GM12864 (cell line): Measurements from ENCODE around the gene ALKBH3.

Source experiments
- DNase-seq: peaks from one replicate; pipeline ENCODE4 v3.0.0-alpha.2; 2011; ENCODE audit warnings: low read depth
- H3K4me3 ChIP-seq: 2 replicates; pipeline ENCODE4 v1.5.1; 2011; ENCODE audit warnings: mild to moderate bottlenecking, low read depth, low read length, control low read depth
- CTCF ChIP-seq: IDR thresholded peaks from 2 replicates; pipeline ENCODE4 v1.5.1; 2011; ENCODE audit warnings: low read depth, mild to moderate bottlenecking, moderate library complexity, low read length, control low read depth, inconsistent platforms; ENCODE audit errors: missing control alignments

ALKBH3 gene

DNA sequence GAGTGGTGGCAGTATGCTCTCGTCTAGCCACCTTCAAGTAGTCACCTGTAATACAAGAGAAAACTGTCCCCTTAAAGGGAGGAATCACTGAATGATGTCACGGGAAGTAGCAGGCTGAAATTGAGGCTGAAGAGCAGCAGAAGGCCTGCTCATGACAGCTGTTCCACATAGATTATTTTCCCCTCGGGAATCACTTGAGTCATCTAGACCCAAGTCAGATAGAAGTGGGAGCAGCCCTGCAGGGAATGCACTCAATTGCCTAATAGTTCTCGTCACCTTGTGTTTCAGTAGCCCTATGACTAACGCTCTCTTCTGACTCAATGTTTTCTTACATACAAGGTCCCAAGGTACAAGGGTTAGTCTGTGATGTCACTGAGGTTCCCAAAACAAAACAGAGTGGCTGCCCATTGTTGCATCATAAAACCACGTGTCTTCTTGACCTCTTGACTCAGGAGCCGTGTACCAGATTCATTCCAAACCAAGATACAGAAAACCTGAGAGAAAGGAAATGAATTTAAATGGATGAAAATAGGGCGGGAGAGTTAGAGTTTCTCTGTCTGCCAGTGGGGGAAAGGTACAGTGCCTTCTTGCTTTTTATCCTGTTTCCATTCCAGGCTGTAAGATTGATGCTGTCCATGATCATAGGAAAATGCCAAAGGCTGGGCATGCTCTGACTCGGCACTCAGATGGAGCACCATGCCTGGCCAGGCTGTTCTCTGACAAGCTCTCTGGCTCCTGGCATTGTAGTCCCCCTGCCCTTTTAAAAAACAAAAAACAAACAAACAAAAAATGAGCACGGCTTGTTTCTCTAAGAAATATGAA, 40.2 kb downstream of the ALKBH3 start:
- no peak overlapping the region for H3K4me3 ChIP-seq
- no peak for TF ChIP-seq CTCF
- no peak for DNase-seq

GRCh38 chr11:43921561-43922294, 41.1 kb downstream of the ALKBH3 start:
- no peak for TF ChIP-seq CTCF
- no peak for DNase-seq
- no peak overlapping the region for H3K4me3 ChIP-seq

DNA sequence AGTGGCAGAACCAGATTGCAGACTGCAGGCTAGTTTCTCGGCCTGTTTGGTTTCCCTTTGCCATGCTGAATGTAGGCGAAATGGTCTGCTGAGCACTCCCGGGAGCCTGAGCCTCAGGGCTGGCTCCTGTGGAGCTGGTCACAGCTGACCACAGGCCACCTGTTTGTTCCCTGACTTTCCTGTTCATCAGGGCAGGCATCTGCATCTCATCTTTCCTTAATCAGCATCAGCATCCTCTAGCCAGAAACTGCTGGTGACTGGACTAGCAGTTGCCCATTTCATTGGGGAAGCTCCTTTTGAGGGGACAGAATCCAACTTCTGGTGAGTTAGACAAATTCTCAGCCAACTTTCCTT, 41.6 kb downstream of the ALKBH3 start:
- DNase-seq, result no peak
- no peak overlapping the region for H3K4me3 ChIP-seq
- TF ChIP-seq CTCF, result no peak

GRCh38 chr11:43922744-43923405, 42.2 kb downstream of the ALKBH3 start:
- no peak for TF ChIP-seq CTCF
- H3K4me3 ChIP-seq, result no peak overlapping the region
- no peak for DNase-seq

DNA sequence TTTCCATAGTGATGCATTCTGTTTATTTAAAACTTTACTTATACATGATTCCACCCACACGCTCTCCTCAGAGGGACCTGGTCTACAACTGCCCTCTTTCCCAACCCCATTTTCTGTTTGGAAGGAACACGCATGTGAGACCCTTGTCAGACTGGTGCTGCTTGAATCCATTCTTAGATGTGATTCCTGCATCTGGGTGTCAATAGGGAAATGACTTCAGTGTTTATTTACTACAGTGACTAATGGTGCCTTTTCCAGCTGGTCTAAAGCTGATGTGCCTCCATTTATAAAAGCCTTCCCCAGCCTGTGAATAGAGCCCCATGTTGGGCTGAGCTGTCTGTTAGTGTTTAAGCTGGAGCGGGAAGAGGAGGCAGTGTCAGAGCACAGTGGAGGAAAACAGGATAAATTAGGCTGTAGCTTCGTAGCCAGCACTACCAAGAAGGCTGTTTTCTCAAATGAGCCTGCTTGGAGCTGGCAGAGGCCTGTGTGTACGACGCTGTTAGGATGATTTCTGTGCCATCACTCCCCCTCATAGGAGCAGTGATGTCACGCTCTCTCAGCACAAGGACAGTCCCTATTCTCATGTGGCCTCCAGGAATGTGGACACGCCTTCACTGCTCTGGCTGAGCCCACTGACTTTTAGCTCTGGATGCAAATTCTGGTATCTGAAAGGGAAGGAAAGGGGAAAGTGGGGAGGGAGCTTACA, 42.9 kb downstream of the ALKBH3 start:
- no peak for TF ChIP-seq CTCF
- no peak for DNase-seq
- no peak overlapping the region for H3K4me3 ChIP-seq

- no peak overlapping the region for H3K4me3 ChIP-seq
- TF ChIP-seq CTCF, result no peak
- DNase-seq, result no peak
These were observed 43.7 kb downstream of the ALKBH3 start for GRCh38 chr11:43924112-43924855.
